Stimulated activated CD4-positive, alpha-beta T cell treated with anti-CD3 and anti-CD28 coated beads, Interleukin-4, amount 100 ng/mL, for 48 hours (primary cell): ENCODE results near the gene CFHR1.

Source experiments
- DNase-seq, 2 donors: peaks; one replicate each; pipeline ENCODE4 v3.0.0-alpha.2; 2020; ENCODE audit warnings: low read depth in 2 of 2

The CFHR1 gene

GRCh38 chr1:196877964-196878363, 58.4 kb downstream of the CFHR1 start:
- no peak for DNase-seq
